Esophagus (tissue), 2 donors: Measurements from ENCODE around the gene MAP2K5. TPM values are rescaled to one million over a fixed set of nuclear protein-coding genes. Genes with fewer than 3 reads are reported as not detected.
A peak's percentile ranks its signal among the peaks of the same experiment; 100 is the strongest.

ENCODE experiments used
- H3K27ac ChIP-seq, 2 donors: one replicate each; pipeline ENCODE4 v1.5.1; 2013; ENCODE audit warnings: low read depth in 2 of 2, mild to moderate bottlenecking in 2 of 2, inconsistent platforms in 1 of 2, low read length in 1 of 2, moderate library complexity in 1 of 2
- H3K27me3 ChIP-seq, 2 donors: one replicate each; pipeline ENCODE4 v1.6.1; 2013; ENCODE audit warnings: low read length in 2 of 2, control low read depth in 1 of 2, mild to moderate bottlenecking in 1 of 2; ENCODE audit not compliant: insufficient read depth in 2 of 2, control insufficient read depth in 1 of 2
- H3K36me3 ChIP-seq, 2 donors: one replicate each; pipeline ENCODE4 v1.6.1; 2013; ENCODE audit warnings: low read length in 1 of 2; ENCODE audit not compliant: control insufficient read depth in 2 of 2, insufficient read depth in 2 of 2
- H3K4me1 ChIP-seq, 2 donors: one replicate each; pipeline ENCODE4 v1.6.1; 2013; ENCODE audit warnings: low read length in 1 of 2; ENCODE audit not compliant: control insufficient read depth in 2 of 2, insufficient read depth in 2 of 2
- H3K4me3 ChIP-seq, 2 donors: one replicate each; pipeline ENCODE4 v1.5.1; 2013; ENCODE audit warnings: low read length in 2 of 2, mild to moderate bottlenecking in 2 of 2, low read depth in 1 of 2, moderate library complexity in 1 of 2
- H3K9me3 ChIP-seq, 2 donors: one replicate each; pipeline ENCODE4 v1.6.1; 2013; ENCODE audit warnings: mild to moderate bottlenecking in 2 of 2, low read depth in 1 of 2, low read length in 1 of 2, moderate library complexity in 1 of 2; ENCODE audit not compliant: control insufficient read depth in 2 of 2, insufficient read depth in 1 of 2
- WGBS, 2 donors: extraction: QIAGEN DNeasy Blood & Tissue Kit; methylation state at CpG; one replicate each; pipeline ENCODE4 v1.1.7; 2013; 5-methylcytosine and 5-hydroxymethylcytosine counted together
- polyA plus RNA-seq, 2 donors: library from polyadenylated mRNA; stranded (reverse); fragments of 200-250 nt; gene quantifications; one replicate each; pipeline ENCODE4 v1.2.3, GENCODE V29; 2013
- donor health status: healthy with polysubstance abuse.
- donor health status: Bipolar disorder and iron deficiency.

The MAP2K5 gene
- polyA plus RNA-seq, 2 donors = 3.2 to 5.0 TPM

DNA sequence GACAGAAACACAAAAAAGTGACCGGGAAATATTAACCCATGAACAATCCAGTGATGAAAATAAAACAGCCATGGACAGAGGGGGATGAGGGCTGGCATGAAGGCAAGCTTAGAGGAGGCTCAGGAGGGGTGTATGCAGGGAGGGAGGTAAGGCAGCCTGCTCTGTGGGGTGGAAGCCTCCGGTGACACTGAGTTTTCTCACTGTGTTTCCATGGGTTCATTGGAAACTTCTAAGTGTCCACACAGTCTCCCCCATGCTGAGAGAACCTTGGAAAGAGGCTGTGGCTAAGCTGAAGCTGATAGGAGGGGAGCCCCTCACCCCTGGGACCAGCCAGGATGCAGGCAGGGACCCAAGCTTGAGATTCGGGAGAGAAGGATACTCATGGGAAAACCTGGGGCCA is 276.0 kb downstream of the MAP2K5 start:
- Histone ChIP-seq H3K9me3 (peaks cover 0 to 8% of the 10 kb centered on the region in 2 donors), H3K4me1 (peaks cover 6 to 9% of the 10 kb centered on the region in 2 donors), H3K36me3 (no peaks in the 10 kb centered on the region), H3K27me3 (peaks cover 16 to 33% of the 10 kb centered on the region in 2 donors), H3K27ac (no peak overlapping the region), H3K4me3 (no peak overlapping the region)
- WGBS, 2 donors = 76 to 80% methylated on average over 3 of the region's 3 CpGs

DNA sequence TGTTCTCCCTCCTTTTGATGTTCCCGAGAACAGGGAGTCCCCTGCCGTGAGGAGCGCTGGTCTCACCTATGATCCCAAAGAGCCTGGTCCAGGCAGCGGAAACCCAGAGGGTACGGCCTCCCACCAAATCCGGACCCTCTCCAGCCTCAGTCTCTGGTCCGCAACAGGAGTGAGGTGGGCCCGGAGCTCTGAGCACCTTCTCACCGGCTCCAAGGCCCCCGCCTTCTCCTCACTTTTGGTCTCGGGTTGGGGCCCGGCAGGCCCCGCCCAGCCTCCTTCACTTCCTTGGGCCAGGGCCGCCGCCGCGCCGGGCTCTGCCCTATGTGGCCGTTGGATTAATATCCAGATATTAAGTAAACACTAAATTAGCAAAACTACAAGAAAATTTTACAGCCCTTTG is 277.1 kb downstream of the MAP2K5 start:
- WGBS, 2 donors = 18 to 20% methylated on average over 16 to 19 of the region's 19 CpGs
- H3K27ac ChIP-seq = no peak overlapping the region
- H3K4me3 ChIP-seq = no peak overlapping the region
- peaks cover 0 to 8% of the 10 kb centered on the region in 2 donors for H3K9me3 ChIP-seq
- H3K36me3 ChIP-seq = no peaks in the 10 kb centered on the region
- H3K27me3 ChIP-seq = peaks cover 16 to 41% of the 10 kb centered on the region in 2 donors
- peaks cover 10 to 11% of the 10 kb centered on the region in 2 donors for H3K4me1 ChIP-seq

- H3K9me3 ChIP-seq = peaks cover 0 to 2% of the 10 kb centered on the region in 2 donors
- H3K4me1 ChIP-seq = peaks cover 11 to 12% of the 10 kb centered on the region in 2 donors
- no peak overlapping the region for H3K4me3 ChIP-seq
- H3K36me3 ChIP-seq = no peaks in the 10 kb centered on the region
- no peak overlapping the region for H3K27ac ChIP-seq
- H3K27me3 ChIP-seq = peaks cover 21 to 43% of the 10 kb centered on the region in 2 donors
- WGBS, 2 donors = 12 to 14% methylated on average over 50 of the region's 50 CpGs
Observed at GRCh38 chr15:67820122-67820991, 277.9 kb downstream of the MAP2K5 start.

DNA sequence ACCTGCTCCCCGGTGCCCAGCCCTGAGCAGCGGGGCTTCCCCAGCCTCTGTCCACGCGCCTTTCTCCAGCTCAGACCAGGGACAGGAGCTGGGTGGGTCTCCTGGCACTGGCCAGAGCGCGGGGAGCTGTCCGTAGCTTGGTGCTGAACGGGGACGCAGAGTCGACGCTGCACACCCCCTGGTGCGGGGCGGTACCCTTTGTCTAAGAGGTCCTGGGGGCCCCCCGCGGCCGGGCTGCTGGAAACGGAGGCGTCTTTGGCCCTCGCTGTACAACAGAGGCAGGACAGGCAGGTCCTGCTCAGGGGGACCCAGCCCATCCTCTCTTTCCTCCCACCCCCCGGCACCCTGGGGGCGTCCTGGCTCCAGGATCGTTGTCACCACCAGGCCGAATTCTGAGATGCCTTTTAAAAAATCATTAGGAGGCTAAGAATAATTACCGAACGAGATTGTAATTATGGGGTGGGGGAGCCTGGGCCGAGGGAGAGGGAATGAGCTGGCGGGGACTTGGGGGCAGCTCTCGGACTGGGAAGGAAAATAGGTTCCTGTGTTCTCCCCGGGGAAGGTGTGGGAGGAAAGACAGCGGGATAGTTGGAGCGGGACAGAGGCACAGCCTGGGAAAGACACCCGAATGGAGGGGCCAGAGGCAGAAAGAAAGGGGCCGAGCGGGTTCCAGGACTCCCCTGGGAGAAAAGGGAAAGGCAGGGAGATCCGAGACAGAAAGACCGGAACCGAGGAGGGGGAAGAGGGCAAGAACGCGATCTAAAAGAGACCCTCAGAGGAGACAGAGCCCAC is 278.7 kb downstream of the MAP2K5 start:
- H3K4me3 ChIP-seq = no peak overlapping the region
- H3K9me3 ChIP-seq = peaks cover 1 to 7% of the 10 kb centered on the region in 2 donors
- 7% methylated on average over 39 of the region's 39 CpGs for WGBS, 2 donors
- no peaks in the 10 kb centered on the region for H3K36me3 ChIP-seq
- H3K4me1 ChIP-seq = peaks cover 16 to 20% of the 10 kb centered on the region in 2 donors
- peaks cover 27 to 47% of the 10 kb centered on the region in 2 donors for H3K27me3 ChIP-seq
- H3K27ac ChIP-seq = no peak overlapping the region

DNA sequence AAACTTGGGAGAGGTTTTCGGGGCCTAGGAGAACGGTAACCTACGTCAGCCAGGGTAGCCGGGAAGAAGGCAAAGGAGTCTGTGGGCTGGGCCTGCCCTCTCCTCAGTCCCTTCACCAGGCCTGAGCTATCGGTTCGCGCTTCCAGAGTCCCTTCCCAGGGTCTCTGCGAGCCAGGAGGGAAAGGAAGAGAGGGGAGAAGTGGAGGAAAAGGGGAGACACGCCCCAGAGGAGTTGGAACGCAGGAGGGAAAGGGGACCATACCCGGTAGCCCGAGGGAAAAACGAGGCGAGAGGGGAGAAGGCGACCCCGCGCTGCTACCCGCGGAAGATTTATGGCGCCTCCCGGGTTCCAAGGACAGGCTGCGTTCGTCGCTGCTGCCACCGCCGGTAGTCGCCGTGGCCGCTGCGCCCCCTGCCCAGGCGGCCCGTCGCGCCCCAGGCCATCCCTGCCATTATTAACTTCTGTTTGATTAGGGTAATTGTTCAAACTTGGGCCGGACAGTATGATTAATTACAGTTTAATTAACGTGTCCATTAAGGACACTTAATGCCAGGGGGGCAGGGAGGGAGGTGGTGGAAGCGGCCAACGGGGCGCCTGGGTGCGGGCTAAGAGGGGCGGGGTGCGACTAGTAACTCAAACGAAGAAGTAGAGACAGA is 279.4 kb downstream of the MAP2K5 start:
- H3K4me1 ChIP-seq = peaks cover 19 to 25% of the 10 kb centered on the region in 2 donors
- H3K27me3 ChIP-seq = peaks cover 29 to 54% of the 10 kb centered on the region in 2 donors
- no peaks in the 10 kb centered on the region for H3K36me3 ChIP-seq
- no peak overlapping the region for H3K4me3 ChIP-seq
- no peak overlapping the region for H3K27ac ChIP-seq
- H3K9me3 ChIP-seq = peaks cover 3 to 10% of the 10 kb centered on the region in 2 donors
- WGBS, 2 donors = 3% methylated on average over 40 to 43 of the region's 43 CpGs

GRCh38 chr15:67822537-67823313 is 280.2 kb downstream of the MAP2K5 start:
- Histone ChIP-seq H3K36me3 (no peaks in the 10 kb centered on the region), H3K9me3 (peaks cover 3 to 10% of the 10 kb centered on the region in 2 donors), H3K27ac (no peak overlapping the region), H3K4me1 (peaks cover 22 to 28% of the 10 kb centered on the region in 2 donors), H3K27me3 (peaks cover 29 to 61% of the 10 kb centered on the region in 2 donors), H3K4me3 (peak overlapping the region in 1 of 2 donors; percentile 47)
- WGBS, 2 donors = 5 to 6% methylated on average over 29 to 46 of the region's 46 CpGs

GRCh38 chr15:67823314-67824196 is 281.1 kb downstream of the MAP2K5 start:
- 3 to 4% methylated on average over 45 to 94 of the region's 94 CpGs for WGBS, 2 donors
- H3K27ac ChIP-seq = no peak overlapping the region
- H3K4me3 ChIP-seq = peak overlapping the region; percentile 25 to 47
- peaks cover 3 to 10% of the 10 kb centered on the region in 2 donors for H3K9me3 ChIP-seq
- no peaks in the 10 kb centered on the region for H3K36me3 ChIP-seq
- peaks cover 29 to 63% of the 10 kb centered on the region in 2 donors for H3K27me3 ChIP-seq
- peaks cover 30 to 35% of the 10 kb centered on the region in 2 donors for H3K4me1 ChIP-seq

- WGBS, 2 donors = 9 to 14% methylated on average over 21 of the region's 21 CpGs
- peaks cover 29 to 66% of the 10 kb centered on the region in 2 donors for H3K27me3 ChIP-seq
- H3K4me1 ChIP-seq = peaks cover 30 to 41% of the 10 kb centered on the region in 2 donors
- H3K4me3 ChIP-seq = no peak overlapping the region
- H3K9me3 ChIP-seq = peaks cover 3 to 10% of the 10 kb centered on the region in 2 donors
- no peak overlapping the region for H3K27ac ChIP-seq
- no peaks in the 10 kb centered on the region for H3K36me3 ChIP-seq
Observed at GRCh38 chr15:67824197-67824968, 281.9 kb downstream of the MAP2K5 start.
